HG03354 (cell line): ENCODE measurements around the gene ZDHHC20.
"Not testable (repeated sequence)": the region's sequence is repeated elsewhere in the genome, so short reads cannot be mapped to it uniquely, and the experiment has no call there.

ENCODE experiments used
- ATAC-seq: cut with Tn5 transposase; IDR thresholded peaks from one replicate; pipeline ENCODE4 v1.9.1; 2021; ENCODE audit warnings: mild to moderate bottlenecking; ENCODE audit not compliant: unreplicated experiment, poor library complexity, severe bottlenecking

Gene ZDHHC20

DNA sequence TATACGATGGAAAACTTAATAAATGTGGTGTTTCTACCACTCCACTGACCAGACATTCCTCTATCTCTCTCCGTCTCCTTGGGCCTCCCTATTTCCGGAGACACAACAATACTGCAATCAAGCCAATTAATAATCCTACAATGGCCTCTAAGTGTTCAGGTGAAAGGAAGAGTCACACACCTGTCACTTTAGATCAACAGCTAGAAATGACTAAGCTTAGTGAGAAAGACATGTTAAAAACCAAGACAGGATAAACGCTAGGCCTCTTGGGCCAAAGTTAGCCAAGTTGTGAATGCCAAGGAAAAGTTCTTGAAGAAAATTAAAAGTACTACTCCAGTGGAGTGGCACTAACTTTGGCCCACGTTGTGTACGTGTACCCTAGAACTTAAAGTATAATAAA lies 22.5 kb downstream of the ZDHHC20 start:
- no peak for ATAC-seq

GRCh38 chr13:21435687-21436151 lies 23.4 kb downstream of the ZDHHC20 start:
- peak; percentile 99 for ATAC-seq

DNA sequence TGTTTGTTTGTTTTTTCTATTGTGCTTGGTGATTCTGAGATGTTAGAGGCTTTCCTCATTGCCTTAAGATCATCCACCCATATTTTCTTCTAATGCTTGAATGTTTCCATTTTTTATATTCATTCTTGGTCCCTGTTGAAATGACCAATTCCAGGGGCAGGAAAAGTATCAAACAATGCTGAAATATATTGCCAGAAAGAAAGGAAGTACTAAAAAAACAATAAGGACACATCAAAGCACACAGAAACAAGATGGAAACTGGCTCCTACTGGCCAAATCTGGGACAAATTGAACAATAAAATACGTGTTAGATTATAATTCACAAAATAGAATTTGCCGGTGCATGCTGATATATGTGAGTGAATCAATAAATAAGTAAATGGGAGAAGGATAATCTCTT lies 23.9 kb downstream of the ZDHHC20 start:
- no peak for ATAC-seq

DNA sequence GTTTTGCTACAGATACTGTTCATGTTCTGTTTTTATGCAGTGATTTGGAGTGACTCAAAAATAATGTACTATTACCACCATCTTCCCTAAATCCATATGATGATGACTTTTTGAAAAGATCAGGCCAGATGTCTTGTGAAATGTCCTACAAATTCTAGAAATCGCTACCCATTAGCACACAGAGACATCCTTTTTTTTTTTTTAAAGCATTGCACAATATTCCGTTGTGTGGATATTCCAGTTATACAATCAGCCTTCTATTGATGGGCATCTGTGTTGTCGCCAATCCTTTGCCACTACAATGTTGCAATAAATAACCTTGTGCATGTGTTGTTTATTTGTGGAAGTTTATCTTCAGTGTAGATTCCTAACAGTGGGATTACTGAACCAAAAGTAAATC lies 24.5 kb downstream of the ZDHHC20 start:
- ATAC-seq: no peak

DNA sequence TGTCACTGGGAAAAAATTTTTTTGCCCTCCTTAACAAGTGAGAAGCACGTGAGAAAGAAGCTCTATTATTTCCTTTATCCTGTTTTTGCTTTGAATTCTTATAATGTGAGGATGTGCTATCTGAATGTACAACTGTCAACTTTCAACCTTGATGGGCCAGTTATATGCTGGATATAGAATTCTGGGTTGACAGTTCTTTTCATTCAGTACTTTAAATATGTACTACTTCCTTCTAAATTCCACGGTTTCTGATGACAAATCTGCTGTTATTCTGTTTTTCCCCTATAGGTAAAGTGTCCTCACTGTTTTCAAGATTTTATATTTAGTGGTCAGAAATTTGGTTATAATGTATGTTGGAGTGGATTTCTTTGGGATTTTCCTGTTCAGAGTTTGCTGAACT lies 29.9 kb downstream of the ZDHHC20 start:
- ATAC-seq: no peak

GRCh38 chr13:21427741-21428140 lies 31.4 kb downstream of the ZDHHC20 start:
- ATAC-seq: no peak

- ATAC-seq: no peak
Observed at GRCh38 chr13:21426238-21426637, 32.9 kb downstream of the ZDHHC20 start.

- no peak for ATAC-seq
Observed at GRCh38 chr13:21420706-21421105, 38.4 kb downstream of the ZDHHC20 start.

- ATAC-seq: no peak
Observed at GRCh38 chr13:21413013-21413412, 46.1 kb downstream of the ZDHHC20 start.

- ATAC-seq: not testable (repeated sequence)
Observed at GRCh38 chr13:21410453-21410852, 48.6 kb downstream of the ZDHHC20 start.

GRCh38 chr13:21405309-21405708 lies 53.8 kb downstream of the ZDHHC20 start:
- no peak for ATAC-seq

DNA sequence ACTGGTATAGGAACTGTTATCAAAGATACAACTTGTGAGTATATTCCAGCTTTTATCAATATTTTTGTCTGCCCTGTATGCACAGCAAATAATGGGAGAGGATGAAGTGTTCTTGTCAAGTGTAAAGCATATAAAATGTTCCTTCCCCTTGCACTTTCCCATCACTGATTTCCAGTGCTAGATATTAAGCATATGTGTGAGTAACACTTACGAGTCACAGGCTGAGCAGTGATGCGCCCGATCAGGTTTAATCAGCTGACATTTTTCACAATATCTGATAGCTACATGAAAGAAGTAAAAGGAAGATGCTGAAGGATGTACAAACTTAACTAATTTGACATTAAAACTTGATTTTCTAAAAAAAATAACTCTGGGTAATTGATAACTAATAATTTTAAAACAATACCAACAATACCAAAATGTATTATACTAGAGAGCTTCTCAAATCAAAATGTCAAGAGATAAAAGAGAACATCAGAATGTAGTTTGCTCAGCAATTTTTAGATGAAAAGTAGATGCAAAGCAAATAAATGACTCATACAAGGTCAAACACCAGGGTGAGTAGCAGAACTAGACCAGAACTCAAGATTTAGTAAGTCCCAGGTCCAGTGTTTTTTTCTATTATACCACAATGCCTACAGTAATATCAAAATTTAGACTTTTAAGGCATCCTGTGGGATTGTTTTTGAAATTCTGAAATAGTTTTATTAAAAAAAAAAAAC lies 56.4 kb downstream of the ZDHHC20 start:
- ATAC-seq: no peak

- ATAC-seq: no peak
Observed at GRCh38 chr13:21399741-21400140, 59.4 kb downstream of the ZDHHC20 start.

DNA sequence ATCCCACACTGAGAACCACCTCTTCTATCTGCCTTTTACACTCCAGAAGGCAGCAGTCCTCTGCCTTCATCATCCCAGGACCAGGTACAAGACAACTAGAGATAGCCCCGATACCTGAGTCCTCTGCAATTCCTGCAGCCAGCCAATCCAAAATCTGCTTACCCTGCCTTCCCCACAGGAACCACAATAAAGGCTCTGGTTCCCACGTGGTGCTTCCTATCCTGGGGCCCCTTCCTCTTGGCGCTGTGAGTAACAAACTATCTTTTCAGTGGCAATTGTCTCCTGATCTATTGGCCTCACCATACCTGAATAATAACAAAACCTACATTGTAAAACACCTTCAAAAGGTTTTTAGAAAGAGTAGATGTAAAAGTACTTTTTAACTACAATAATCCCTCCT lies 63.1 kb downstream of the ZDHHC20 start:
- no peak for ATAC-seq

- no peak for ATAC-seq
Observed at GRCh38 chr13:21389124-21389523, 70.0 kb downstream of the ZDHHC20 start.

GRCh38 chr13:21385710-21386109 lies 73.4 kb downstream of the ZDHHC20 start:
- ATAC-seq: no peak

- ATAC-seq: no peak
Observed at GRCh38 chr13:21383090-21383489, 76.0 kb downstream of the ZDHHC20 start.

DNA sequence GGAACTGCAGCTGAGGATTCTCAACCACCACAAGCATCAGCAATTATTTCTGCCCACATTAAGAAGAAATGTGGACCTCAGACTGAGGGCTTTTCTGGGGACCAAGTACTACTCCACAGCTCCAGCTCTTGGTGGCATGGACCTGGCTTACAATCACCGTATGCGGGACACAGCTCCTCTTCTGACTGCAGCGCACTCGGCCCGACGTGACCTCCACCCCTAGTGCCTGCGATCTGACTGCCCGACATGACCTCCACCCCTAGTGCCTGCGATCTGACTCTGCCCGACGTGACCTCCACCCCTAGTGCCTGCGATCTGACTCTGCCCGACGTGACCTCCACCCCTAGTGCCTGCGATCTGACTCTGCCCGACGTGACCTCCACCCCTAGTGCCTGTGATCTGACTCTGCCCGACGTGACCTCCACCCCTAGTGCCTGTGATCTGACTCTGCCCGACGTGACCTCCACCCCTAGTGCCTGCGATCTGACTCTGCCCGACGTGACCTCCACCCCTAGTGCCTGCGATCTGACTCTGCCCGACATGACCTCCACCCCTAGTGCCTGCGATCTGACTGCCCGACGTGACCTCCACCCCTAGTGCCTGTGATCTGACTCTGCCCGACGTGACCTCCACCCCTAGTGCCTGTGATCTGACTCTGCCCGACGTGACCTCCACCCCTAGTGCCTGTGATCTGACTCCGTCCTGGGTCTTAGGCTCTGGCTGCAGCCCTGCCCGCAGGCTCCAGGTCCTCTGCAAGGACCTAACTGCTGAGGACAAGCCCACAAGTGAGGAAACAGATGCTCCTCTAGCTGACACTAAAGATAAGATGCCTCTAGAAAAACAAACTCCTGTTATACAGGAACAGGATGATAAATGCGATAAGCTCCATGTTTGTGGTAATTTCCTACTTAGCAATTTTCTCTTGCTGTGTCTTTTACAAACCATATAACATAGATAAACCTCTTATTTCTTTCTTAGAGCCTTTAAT lies 81.8 kb downstream of the ZDHHC20 start:
- not testable (repeated sequence) for ATAC-seq

DNA sequence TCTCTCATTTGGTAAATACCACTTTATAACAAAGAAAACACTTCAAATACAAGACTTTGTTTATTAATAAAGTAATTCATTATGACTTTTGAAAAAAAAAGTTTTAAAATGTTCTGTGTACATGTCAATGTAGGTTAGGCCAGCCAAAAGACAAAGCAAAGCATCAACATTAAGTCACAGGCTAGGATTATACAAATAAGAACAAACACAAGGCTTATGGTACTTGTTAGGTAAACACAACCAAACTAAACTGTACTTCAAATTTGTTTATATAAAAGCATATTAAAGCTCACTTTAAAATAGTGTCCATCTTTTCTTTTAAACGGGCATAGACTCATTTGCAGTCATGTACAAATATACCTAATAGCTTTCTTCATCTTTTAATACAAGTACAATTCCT lies 86.6 kb downstream of the ZDHHC20 start:
- ATAC-seq: no peak

DNA sequence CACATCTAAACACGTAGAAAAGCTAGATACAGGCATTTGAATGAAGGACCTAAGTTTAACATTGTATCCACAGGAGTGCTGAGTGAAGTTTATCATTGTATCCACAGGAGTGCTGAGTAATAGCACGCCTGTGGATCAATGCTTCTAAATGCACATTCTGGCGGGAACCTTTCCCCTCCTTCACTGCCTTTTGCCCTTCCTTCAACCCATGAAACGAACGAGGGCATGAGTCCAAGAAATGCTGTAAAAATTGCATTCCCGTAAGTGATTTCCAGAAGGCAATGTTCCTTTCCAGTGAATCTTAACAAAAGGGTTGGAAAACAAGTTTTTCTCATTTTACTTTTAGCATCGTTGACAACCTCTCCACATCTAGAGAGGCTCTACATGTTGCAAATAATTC lies 88.1 kb downstream of the ZDHHC20 start:
- no peak for ATAC-seq

GRCh38 chr13:21365574-21365973 lies 93.5 kb downstream of the ZDHHC20 start:
- no peak for ATAC-seq
